ENCODE measurements around the gene SLC23A2.

SLC23A2 gene

GRCh38 chr20:4813076-4813862 lies 188.0 kb downstream of the SLC23A2 start:
- ChIA-PET CTCF (no interaction called here), POLR2A (ENCODE audit: low non-redundant PET) (no interaction called here)
- no peak for DNase-seq (ENCODE audit: low spot score)
- H3K27ac ChIP-seq, result no peak overlapping the region
- TF ChIP-seq, protein P1, sequence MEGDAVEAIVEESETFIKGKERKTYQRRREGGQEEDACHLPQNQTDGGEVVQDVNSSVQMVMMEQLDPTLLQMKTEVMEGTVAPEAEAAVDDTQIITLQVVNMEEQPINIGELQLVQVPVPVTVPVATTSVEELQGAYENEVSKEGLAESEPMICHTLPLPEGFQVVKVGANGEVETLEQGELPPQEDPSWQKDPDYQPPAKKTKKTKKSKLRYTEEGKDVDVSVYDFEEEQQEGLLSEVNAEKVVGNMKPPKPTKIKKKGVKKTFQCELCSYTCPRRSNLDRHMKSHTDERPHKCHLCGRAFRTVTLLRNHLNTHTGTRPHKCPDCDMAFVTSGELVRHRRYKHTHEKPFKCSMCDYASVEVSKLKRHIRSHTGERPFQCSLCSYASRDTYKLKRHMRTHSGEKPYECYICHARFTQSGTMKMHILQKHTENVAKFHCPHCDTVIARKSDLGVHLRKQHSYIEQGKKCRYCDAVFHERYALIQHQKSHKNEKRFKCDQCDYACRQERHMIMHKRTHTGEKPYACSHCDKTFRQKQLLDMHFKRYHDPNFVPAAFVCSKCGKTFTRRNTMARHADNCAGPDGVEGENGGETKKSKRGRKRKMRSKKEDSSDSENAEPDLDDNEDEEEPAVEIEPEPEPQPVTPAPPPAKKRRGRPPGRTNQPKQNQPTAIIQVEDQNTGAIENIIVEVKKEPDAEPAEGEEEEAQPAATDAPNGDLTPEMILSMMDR (conservative IDR thresholded peaks at IDR 0.05; ENCODE audit: low read depth), result no peak

DNA sequence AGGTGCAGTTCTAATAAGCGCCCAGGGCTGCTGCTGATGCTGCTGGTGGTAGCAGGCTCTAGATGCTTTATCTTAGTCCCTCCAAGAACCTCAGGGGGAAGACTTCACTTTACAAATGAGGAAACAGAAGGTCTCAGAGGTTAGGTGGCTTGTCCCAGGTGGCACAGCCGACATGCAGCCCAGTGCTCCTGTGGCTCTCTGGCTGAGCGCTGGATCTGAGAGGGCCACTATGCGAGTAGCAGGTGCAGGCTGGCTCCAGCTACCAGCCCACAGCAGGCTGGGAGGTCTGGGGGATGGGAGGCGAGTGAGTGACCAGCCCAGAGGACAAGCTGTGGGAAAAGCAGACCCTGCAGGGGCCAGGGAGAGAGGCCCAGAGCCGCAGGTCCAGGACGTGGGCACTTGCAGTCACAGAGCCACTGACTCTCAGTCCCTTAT lies 188.7 kb downstream of the SLC23A2 start:
- TF ChIP-seq, protein P1 (conservative IDR thresholded peaks at IDR 0.05; ENCODE audit: low read depth), result no peak
- H3K27ac ChIP-seq, result no peak overlapping the region
- DNase-seq (ENCODE audit: low spot score), result no peak
- POLR2A ChIA-PET (ENCODE audit: low non-redundant PET), result no interaction called here
- CTCF ChIA-PET, result no interaction called here

- no peak for DNase-seq (ENCODE audit: low spot score)
- TF ChIP-seq, protein P1 (conservative IDR thresholded peaks at IDR 0.05; ENCODE audit: low read depth), result no peak
Measured at GRCh38 chr20:4812216-4812615, 189.1 kb downstream of the SLC23A2 start.

GRCh38 chr20:4811661-4812181 lies 189.6 kb downstream of the SLC23A2 start:
- TF ChIP-seq, protein P1 (conservative IDR thresholded peaks at IDR 0.05; ENCODE audit: low read depth), result no peak
- ChIA-PET CTCF (no interaction called here), POLR2A (ENCODE audit: low non-redundant PET) (no interaction called here)
- DNase-seq (ENCODE audit: low spot score), result no peak
- H3K27ac ChIP-seq, result no peak overlapping the region

More at GRCh38 chr20:4812216-4812615, 189.1 kb downstream of the SLC23A2 start:
- ChIA-PET POLR2A (ENCODE audit: low non-redundant PET) (no interaction called here), CTCF (no interaction called here)
- H3K27ac ChIP-seq, result no peak overlapping the region

GRCh38 chr20:4811257-4811656 lies 190.1 kb downstream of the SLC23A2 start:
- DNase-seq (ENCODE audit: low spot score), result no peak
- POLR2A ChIA-PET (ENCODE audit: low non-redundant PET), result no interaction called here
- CTCF ChIA-PET, result no interaction called here
- TF ChIP-seq, protein P1 (conservative IDR thresholded peaks at IDR 0.05; ENCODE audit: low read depth), result no peak
- no peak overlapping the region for H3K27ac ChIP-seq

DNA sequence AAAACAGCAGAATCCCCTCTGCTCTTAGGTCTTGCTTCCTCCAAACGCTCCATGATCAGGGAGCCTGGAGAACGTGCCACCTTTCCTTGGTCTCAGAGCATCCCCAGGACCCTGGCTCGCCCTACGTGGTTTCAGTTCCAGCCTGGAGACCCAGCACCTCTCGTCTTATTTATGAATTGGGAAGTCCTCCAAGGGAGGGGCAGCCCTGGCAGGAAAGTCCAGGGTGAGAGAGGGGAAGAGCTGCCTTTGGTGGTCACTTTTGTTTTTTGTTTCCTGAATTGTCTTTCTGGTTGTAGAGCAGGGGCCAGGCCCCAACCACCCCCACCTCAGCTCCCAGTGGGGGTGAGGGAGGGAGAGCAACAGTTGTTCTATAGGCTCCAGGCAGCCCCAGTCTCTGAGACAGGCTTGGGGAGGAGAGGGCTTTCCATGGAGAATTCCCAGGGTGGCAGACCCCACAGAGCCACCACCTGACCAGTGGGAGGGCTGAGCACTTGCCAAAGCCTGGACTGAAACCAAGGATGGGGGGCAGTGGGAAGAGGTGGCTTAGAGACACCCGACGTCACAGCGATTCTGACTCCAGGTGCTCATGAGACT lies 190.8 kb downstream of the SLC23A2 start:
- H3K27ac ChIP-seq, result no peak overlapping the region
- CTCF ChIA-PET, result no interaction called here
- no peak for DNase-seq (ENCODE audit: low spot score)
- POLR2A ChIA-PET (ENCODE audit: low non-redundant PET), result no interaction called here
- TF ChIP-seq, protein P1 (conservative IDR thresholded peaks at IDR 0.05; ENCODE audit: low read depth), result no peak

Measured in RWPE1 (cell line).